Stimulated activated naive CD4-positive, alpha-beta T cell (primary cell): ENCODE results near the gene NDUFS6.

ENCODE experiments used
- DNase-seq, 6 experiments: peaks; one replicate each; lab custom pipeline; 2025; lab: John Stamatoyannopoulos, UW

NDUFS6 gene

DNA sequence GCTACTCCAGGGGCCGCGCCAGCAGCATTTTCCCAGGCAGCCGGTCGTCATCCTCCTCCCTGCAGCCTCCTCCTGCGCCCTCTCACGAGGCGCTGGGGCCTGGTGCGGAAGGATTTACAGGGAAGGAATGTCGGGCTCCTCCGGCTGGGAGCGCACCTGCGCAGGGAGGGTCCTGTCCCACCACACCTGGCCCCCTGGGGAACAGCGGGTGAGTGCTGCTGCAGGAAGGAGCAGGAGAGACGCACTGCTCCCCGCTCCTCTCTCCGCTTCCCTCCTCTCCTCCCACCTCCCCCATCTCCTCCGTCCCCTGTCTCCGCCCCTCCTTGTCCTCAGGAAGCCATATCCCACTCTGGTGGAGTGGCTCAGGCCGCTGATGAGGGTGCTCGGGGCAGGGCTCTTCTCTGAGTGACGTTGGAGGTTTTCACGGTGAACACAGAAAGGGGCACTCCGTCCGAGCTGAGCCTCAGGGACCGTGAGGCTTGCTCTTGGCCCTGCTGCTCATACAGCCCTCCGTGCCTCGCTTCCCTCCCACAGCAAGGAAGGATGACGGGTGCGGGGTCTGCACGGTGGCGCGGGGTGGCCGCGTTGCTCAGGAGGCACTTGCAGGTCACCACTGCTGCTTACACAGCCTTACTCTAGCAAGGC, 50.2 kb downstream of the NDUFS6 start:
- no peak for DNase-seq

DNA sequence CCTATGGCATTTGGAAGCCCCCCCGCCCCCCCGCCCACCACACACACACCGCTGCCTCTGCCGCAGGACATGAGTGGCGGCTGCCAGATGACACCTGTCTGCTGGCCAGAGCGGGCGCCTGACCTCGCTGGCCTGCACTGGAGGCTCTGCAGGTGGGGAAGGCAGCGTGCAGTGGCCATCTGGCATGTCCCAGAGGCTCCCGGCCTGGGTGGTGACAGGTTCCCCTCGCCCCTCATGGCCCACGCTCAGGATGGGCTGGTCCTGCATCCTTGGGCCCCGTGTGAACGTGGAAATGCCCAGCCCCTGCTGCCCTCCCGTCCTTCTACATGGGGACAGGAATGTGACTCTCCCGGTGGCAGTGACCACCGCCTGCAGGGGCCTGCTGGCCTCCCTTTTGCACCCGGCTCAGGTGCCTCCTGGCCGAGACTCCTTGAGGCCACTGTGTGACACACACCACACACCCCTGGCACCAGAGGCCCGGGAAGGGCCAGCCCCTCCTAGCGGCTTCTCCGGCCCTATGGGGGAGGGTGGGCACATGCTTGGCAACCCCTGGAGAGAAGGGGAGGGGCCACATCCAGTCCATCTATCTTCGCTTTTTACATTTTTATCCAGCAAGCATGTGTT, 51.2 kb downstream of the NDUFS6 start:
- no peak for DNase-seq

DNA sequence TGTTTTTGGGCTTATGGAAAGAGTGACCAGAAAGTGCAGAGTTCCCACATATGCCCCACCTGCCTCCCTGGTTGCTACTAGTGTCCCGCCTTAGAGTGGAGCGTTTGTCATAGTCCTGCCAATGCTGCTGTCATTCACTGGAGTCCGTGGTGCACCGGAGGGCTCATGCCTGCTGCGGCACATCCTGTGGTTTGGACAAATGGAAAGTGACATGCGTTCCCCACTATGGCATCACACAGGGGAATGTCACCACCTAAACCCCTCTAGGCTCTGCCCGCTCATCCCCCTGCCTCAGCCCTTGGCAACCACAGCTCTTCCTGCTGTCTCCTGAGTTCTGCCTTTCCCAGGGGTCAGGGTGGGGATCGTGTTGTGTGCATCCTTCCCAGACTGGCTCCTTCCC, 52.3 kb downstream of the NDUFS6 start:
- DNase-seq: no peak

DNA sequence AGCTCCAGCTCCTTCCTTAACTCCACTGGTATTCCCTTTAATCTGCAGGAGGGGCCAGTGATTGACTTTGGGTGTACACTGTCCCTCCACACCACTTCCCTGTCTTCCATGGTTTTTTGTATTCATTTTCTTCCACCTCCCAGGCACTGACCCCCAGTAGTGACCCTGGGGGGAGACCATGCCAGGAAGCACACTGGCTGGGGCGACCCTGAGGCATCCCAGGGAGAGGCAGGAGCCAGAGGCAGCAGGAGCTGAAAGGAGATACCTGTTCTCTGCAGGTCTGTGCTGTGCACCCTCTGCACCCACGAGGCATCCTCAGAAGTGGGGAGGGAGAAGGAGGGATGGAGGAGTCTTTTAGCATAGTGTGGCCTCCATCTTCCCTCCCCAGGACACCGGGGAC, 53.9 kb downstream of the NDUFS6 start:
- no peak for DNase-seq

DNA sequence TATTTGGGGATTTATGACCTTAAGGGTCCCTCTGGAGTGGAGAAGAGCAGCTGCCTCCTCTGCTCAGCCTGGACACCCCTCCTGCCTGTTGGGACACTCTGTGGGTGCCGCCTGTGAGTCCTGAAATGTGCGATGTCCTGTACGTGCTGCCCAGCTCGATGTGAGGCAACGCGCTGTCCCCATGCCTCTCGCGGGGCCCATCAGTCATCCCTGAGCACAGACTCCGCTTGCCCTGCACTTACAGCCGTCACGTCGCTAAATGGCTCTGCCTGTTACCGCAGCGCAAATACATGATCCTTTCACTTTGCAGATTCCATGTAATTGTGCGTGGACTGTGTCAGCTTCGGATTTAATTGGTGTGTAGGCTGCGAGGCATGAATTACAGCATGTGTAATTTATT, 54.4 kb downstream of the NDUFS6 start:
- no peak for DNase-seq

DNA sequence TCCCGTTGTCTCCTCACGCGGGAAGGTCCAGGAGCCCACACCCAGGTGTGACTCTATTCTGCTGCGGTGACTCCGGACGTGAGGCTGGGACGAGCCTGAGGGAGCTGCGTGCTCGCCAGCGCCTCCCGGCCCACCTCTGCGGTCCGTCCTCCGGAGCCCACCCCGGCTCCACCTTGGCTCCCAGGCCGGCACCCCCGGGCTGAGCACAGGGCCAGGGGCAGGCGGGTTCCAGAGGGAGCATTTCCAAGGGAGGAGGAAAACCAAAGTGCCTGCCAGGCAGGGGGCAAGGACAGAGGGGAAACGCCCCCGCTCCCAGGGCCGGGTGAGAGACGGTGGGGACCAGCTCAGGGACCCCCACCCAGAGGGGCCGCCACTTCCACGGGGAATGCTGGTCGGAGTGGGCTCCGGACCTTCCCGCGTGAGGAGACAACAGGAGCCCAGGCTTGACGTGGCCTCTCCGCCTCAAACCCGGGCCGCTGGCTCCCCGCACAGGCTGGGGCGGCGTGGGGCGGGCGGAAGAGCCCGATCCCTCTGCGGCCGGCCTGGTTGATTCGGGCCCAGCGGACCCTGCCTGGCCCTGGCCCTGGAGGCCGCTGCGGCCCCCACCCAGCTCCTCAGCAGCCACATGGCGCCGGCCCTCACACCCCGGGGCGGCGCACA, 55.5 kb downstream of the NDUFS6 start:
- no peak for DNase-seq

DNA sequence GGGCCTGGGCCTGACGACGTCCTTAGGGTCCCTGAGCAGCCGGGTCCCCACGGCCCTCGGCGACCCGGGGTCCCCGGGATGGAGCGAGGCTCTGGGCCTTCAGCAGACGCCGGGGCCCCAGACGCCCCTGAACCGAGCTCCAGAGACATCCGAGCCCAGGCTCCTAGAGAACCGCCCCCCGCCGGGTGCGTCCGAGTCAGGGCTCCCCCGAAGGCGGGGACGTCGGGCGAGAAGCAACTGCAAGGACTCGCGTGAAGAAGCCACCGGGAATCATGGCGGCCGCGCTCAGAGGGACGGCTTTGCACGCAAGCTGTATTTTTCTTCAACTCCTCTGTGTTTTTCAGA, 56.0 kb downstream of the NDUFS6 start:
- no peak for DNase-seq

DNA sequence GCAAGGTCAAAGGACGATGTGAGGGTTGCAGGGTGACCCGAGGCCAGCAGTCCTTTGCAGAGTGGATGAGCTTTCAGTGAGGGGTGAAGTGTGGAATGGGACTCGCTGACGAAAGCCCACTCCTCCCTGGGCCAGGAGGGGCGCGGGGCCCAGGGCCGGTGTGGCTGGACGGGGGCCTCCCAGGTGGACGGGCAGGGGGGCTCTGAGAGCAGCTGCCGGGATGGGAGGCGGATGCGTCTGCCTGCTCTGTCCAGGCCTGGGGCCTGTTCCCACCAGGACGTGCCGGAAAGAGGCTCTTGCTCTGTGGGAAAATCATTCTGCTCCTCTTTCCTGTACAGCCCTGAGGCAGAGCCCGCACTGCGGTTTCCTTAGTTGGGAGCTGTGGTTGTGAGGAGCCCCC, 57.2 kb downstream of the NDUFS6 start:
- no peak for DNase-seq

DNA sequence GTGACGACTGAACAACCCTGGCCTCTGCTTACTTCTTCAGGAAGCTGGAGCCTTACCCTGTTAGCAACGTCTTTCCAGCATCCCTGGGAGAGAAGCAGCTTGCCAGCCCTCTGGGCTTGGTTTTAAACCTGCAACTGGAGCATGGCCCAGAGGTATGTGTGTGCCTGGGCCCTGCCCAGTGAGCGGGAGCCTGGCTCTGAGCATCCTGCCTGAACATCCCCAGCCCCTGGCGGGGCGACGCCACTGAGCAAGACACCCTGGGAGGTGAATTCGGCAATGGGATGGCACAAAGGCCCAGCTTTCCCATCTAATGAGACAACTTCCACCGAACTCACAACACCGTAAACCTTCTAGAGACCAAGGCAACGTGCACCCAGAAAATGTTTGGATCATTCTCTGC, 57.9 kb downstream of the NDUFS6 start:
- no peak for DNase-seq

DNA sequence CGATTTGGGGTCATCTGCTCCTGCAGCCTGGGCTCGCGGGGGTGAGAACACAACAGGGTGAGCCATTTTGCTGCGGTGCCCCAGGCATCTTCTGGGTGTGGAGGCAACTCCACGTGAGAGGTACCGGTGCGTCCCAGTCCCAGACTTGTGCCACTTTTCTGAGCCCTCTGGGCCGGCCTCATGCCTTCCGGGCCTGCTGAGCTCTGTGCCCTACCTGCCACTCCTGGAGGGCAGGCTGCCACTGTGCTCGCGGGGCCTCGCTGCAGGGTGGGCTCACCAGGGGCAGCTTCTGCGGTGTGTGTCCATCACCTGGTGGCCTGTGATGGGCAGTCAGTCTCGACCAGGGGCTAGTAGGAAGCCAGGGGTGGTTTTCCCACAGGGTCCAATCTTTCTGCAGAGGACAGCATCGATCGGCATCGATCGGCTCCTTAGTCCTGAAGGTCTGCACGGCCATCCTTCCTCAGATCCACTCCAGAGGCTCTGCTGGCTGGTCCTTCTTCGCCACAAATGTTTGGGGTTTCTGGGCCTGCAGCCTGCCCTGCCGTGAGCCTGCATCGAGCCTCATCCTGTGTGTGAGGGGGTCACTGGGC, 58.9 kb downstream of the NDUFS6 start:
- no peak for DNase-seq

DNA sequence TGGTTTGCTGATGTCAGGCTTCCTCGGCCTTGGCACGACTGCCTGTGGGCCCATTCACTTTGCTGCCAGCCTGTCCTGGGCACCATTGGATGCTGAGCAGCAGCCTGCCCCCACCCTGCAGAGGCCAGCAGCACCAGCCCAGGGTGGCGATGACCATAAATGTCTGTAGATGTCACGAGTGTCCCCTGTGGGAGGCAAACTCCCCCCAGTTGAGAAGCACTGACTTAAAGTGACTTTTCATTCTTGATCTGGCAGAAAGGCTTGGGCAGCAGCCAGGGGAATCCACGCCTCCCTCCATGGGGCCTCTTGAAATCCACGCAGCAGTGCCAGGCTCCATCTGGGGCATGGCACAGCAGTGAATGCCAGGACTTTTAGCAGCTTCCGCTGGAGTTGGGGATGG, 59.7 kb downstream of the NDUFS6 start:
- DNase-seq: no peak

DNA sequence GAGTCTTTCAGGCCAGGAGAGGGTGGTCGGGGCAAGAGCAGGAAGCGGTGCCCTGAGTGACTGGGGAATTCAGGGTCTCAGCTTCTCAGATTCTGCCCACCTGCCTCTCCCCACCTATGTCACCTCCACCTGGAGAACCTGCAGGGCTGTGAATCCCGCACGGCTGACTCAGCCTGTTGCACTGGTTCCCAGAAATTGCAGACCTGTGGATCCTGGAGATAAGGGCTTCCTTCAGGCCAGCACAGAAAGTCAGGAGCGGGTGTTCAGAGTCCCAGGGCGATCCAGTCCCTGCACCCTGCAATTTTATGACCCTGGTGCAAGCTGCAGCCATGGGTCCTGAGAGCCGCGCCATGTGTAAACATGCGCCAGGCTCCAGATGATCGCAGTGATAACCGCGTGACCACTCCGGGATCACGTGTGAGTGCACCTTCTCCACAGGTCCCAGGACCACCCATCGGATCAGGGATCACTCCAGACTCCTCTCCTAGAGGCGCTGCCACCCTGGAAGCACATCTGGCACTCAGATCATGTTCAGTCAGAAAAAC, 63.8 kb downstream of the NDUFS6 start:
- DNase-seq: no peak

DNA sequence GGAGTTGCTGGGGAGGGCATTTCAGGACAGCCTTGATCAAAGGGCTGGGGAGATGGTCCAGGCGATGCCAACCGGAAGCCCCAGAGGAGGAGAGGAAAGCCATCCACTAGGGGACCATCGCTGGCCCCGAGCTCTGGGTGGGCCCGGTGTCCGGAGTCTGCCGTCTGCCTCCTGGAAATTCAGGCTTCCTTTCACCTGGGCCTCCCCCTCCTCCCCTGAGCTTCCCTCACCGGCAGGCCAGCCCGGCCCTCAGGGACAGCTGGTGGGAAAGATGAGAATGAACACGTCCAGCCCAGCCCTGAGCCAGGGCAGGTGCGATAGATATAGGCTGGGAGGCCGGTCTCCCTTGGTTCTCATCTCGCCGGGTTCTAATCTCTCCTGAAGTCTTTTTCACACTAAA, 64.3 kb downstream of the NDUFS6 start:
- no peak for DNase-seq
